DMS53 treated with DMSO at 0.1 percent for 48 hours (cell line): ENCODE results near the gene CERS6.
"Not testable (repeated sequence)": the region's sequence is repeated elsewhere in the genome, so short reads cannot be mapped to it uniquely, and the experiment has no call there.

Source experiments
- DNase-seq: peaks from one replicate; lab custom pipeline; 2025; ENCODE audit not compliant: unreplicated experiment; lab: John Stamatoyannopoulos, UW

The CERS6 gene

GRCh38 chr2:168466834-168467565, 10.9 kb downstream of the CERS6 start:
- DNase-seq: no peak

GRCh38 chr2:168467729-168468128, 11.7 kb downstream of the CERS6 start:
- DNase-seq: no peak

- no peak for DNase-seq
These were observed 12.3 kb downstream of the CERS6 start for GRCh38 chr2:168468354-168468753.

- no peak for DNase-seq
These were observed 13.4 kb downstream of the CERS6 start for GRCh38 chr2:168469281-168469988.

GRCh38 chr2:168470320-168471162, 14.5 kb downstream of the CERS6 start:
- no peak for DNase-seq

GRCh38 chr2:168471163-168471475, 15.0 kb downstream of the CERS6 start:
- no peak for DNase-seq

GRCh38 chr2:168475636-168476035, 19.6 kb downstream of the CERS6 start:
- no peak for DNase-seq

GRCh38 chr2:168478206-168478605, 22.1 kb downstream of the CERS6 start:
- DNase-seq: no peak

- peak; percentile 96 for DNase-seq
These were observed 24.3 kb downstream of the CERS6 start for GRCh38 chr2:168480356-168480755.

- peak; percentile 42 for DNase-seq
These were observed 24.9 kb downstream of the CERS6 start for GRCh38 chr2:168480825-168481585.

GRCh38 chr2:168482269-168482668, 26.2 kb downstream of the CERS6 start:
- DNase-seq: no peak

GRCh38 chr2:168482952-168483831, 27.1 kb downstream of the CERS6 start:
- no peak for DNase-seq

- no peak for DNase-seq
These were observed 30.4 kb downstream of the CERS6 start for GRCh38 chr2:168486477-168486876.

- peak; percentile 74 for DNase-seq
These were observed 34.2 kb downstream of the CERS6 start for GRCh38 chr2:168490015-168490874.

- DNase-seq: peak; percentile 26
These were observed 35.0 kb downstream of the CERS6 start for GRCh38 chr2:168490946-168491605.

- not testable (repeated sequence) for DNase-seq
These were observed 35.7 kb downstream of the CERS6 start for GRCh38 chr2:168491728-168492127.

- peak; percentile 71 for DNase-seq
These were observed 37.1 kb downstream of the CERS6 start for GRCh38 chr2:168493219-168493618.

- peak; percentile 86 for DNase-seq
These were observed 38.2 kb downstream of the CERS6 start for GRCh38 chr2:168494190-168494711.
